ENCODE data around the gene KLHDC3. TPM values are rescaled to one million over a fixed set of nuclear protein-coding genes. Genes with fewer than 3 reads are reported as not detected.

The KLHDC3 gene
- total and polyA plus RNA-seq, 2 of the 13 experiments (the other 11 are each of a cell fraction or from before 2014, with no cell fraction given): 78.3 to 91.5 TPM

- H3K4me3 ChIP-seq (replicated peaks in 1 of 3; ENCODE audit: insufficient read depth in 1 of 3, low read depth in 2 of 3, low read length in 3 of 3): no peak overlapping the region
- BruUV-seq (replicated peaks): no TSS peak
- H3K4me1 ChIP-seq (ENCODE audit: insufficient read depth, low read length): peaks cover 50% of the 10 kb centered on the region
- in situ Hi-C loops (cut with HindIII; ENCODE audit: extremely low pct_ligation_motif_present, low pct_unique_long_range_greater_than_20kb) (no loop called here), intact Hi-C loops (cut with micrococcal nuclease; ENCODE audit: unreplicated experiment) (no loop called here)
- H3K79me2 ChIP-seq (ENCODE audit: insufficient read depth, low read length): peaks cover 34% of the 10 kb centered on the region
- FAIRE-seq (no peak), DNase-seq (ENCODE audit: low spot score) (no peak), ATAC-seq (no peak)
- H3K27me3 ChIP-seq (ENCODE audit: control insufficient read depth in 1 of 2, insufficient read depth in 2 of 2, low read length in 2 of 2): no peaks in the 10 kb centered on the region; a peak in 1 of 5 replicates
- ChIA-PET POLR2A (interaction anchor here (1.6 to 5.3 kb wide), 3 partner anchors 32 to 44 kb away, joined by 5 to 76 read pairs (median 45); partner anchors contain the start of genes CUL7, KLC4, MRPL2 and PPP2R5D), CTCF (ENCODE audit: low intra/inter-chr PET ratio, low total read pairs) (no interaction called here)
- H3K4me2 ChIP-seq (ENCODE audit: low read depth, low read length): no peak overlapping the region
- H2AFZ ChIP-seq (ENCODE audit: low read length): no peak overlapping the region
- H4K20me1 ChIP-seq (ENCODE audit: insufficient read depth, low read length): no peaks in the 10 kb centered on the region
- no peak overlapping the region for H3K27ac ChIP-seq (ENCODE audit: extremely low read length, insufficient read depth, low read length)
- WGBS (ENCODE audit: low lambda C conversion rate): 91% methylated on average over 7 of the region's 7 CpGs
- no peaks in the 10 kb centered on the region for H3K9me3 ChIP-seq (ENCODE audit: low read length)
- H3K9ac ChIP-seq (ENCODE audit: insufficient read depth, low read depth, low read length): peak overlapping the region; percentile 34; the same call in 1 of the 2 replicates
- H3K36me3 ChIP-seq (replicated peaks in 1 of 2; ENCODE audit: control insufficient read depth in 1 of 2, insufficient read depth in 2 of 2, low read length in 2 of 2): peaks cover 17 to 42% of the 10 kb centered on the region in 2 experiments
- TF ChIP-seq BRD4 (CRISPR knock-in tag; IDR thresholded peaks at IDR 0.05) (no peak), MAZ (IDR thresholded peaks at IDR 0.05; ENCODE audit: borderline replicate concordance, low read depth, low read length) (no peak), MAZ (CRISPR knock-in tag; IDR thresholded peaks at IDR 0.05; ENCODE audit: low read depth) (no peak), POLR2AphosphoS2 (IDR thresholded peaks at IDR 0.05; ENCODE audit: low read depth, low read length) (no peak), ETV5 (CRISPR knock-in tag; IDR thresholded peaks at IDR 0.05; ENCODE audit: borderline replicate concordance) (no peak), NKX3-1 (CRISPR knock-in tag; IDR thresholded peaks at IDR 0.05) (no peak), SRY (CRISPR knock-in tag; IDR thresholded peaks at IDR 0.05) (no peak), BCL3 (CRISPR knock-in tag; IDR thresholded peaks at IDR 0.05) (no peak), RARA (CRISPR knock-in tag; IDR thresholded peaks at IDR 0.05) (no peak), ATF2 (CRISPR knock-in tag; IDR thresholded peaks at IDR 0.05) (no peak)
- TF ChIP-seq, protein P1, sequence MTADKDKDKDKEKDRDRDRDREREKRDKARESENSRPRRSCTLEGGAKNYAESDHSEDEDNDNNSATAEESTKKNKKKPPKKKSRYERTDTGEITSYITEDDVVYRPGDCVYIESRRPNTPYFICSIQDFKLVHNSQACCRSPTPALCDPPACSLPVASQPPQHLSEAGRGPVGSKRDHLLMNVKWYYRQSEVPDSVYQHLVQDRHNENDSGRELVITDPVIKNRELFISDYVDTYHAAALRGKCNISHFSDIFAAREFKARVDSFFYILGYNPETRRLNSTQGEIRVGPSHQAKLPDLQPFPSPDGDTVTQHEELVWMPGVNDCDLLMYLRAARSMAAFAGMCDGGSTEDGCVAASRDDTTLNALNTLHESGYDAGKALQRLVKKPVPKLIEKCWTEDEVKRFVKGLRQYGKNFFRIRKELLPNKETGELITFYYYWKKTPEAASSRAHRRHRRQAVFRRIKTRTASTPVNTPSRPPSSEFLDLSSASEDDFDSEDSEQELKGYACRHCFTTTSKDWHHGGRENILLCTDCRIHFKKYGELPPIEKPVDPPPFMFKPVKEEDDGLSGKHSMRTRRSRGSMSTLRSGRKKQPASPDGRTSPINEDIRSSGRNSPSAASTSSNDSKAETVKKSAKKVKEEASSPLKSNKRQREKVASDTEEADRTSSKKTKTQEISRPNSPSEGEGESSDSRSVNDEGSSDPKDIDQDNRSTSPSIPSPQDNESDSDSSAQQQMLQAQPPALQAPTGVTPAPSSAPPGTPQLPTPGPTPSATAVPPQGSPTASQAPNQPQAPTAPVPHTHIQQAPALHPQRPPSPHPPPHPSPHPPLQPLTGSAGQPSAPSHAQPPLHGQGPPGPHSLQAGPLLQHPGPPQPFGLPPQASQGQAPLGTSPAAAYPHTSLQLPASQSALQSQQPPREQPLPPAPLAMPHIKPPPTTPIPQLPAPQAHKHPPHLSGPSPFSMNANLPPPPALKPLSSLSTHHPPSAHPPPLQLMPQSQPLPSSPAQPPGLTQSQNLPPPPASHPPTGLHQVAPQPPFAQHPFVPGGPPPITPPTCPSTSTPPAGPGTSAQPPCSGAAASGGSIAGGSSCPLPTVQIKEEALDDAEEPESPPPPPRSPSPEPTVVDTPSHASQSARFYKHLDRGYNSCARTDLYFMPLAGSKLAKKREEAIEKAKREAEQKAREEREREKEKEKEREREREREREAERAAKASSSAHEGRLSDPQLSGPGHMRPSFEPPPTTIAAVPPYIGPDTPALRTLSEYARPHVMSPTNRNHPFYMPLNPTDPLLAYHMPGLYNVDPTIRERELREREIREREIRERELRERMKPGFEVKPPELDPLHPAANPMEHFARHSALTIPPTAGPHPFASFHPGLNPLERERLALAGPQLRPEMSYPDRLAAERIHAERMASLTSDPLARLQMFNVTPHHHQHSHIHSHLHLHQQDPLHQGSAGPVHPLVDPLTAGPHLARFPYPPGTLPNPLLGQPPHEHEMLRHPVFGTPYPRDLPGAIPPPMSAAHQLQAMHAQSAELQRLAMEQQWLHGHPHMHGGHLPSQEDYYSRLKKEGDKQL (CRISPR knock-in tag; IDR thresholded peaks at IDR 0.05; ENCODE audit: low read depth): no peak
These were observed 2.3 kb downstream of the KLHDC3 start for GRCh38 chr6:43016176-43016942.
